Hematopoietic multipotent progenitor cell treated with erythropoietin and hydrocortisone succinate and interleukin-3 and kit ligand, for 6 days (in vitro differentiated cells): Measurements from ENCODE around the gene RALGAPA2.
"Not testable (repeated sequence)": the region's sequence is repeated elsewhere in the genome, so short reads cannot be mapped to it uniquely, and the experiment has no call there.

ENCODE experiments used
- DNase-seq: peaks from one replicate; pipeline ENCODE4 v3.0.0-alpha.2; 2015

RALGAPA2 gene

GRCh38 chr20:20362774-20363433 is 349.5 kb downstream of the RALGAPA2 start:
- no peak for DNase-seq

GRCh38 chr20:20360464-20360863 is 352.0 kb downstream of the RALGAPA2 start:
- DNase-seq: peak; percentile 73

DNA sequence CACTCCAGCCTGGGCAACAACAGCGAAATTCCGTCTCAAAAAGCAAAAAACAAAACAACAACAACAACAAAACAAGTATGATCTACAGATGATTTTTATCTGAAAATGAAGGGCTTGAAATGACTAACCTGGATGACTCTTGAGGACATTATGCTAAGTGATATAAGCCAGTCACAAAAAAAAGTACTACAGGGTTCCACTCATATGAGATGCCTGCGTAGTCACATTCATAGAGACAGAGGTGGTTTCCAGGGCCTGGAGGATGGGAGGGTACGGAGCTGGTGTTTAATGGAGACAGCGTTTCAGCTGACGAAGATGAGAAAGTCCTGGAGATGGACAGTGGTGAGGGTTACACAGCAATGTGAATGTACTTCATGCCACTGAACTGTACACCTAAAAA is 352.8 kb downstream of the RALGAPA2 start:
- no peak for DNase-seq

DNA sequence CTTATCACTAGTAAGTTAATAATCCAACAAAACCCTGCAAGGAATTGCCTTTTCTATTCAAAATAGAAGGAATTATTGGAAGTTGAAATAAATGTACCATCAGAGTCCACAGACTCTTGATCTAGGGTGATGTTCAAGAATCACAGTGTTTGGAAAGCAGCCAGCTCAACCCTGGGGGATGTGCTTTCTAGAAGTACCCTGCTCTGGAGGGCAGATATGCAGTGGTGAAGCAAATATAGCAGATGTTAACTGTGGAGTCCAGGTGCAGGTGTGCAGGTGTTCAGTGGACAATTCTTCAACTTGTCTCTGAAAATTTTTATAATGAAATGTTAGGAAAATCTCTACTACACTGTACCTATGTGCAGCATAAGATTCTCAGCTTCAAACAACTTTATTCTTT is 353.6 kb downstream of the RALGAPA2 start:
- no peak for DNase-seq

GRCh38 chr20:20355503-20355902 is 356.9 kb downstream of the RALGAPA2 start:
- DNase-seq: not testable (repeated sequence)

DNA sequence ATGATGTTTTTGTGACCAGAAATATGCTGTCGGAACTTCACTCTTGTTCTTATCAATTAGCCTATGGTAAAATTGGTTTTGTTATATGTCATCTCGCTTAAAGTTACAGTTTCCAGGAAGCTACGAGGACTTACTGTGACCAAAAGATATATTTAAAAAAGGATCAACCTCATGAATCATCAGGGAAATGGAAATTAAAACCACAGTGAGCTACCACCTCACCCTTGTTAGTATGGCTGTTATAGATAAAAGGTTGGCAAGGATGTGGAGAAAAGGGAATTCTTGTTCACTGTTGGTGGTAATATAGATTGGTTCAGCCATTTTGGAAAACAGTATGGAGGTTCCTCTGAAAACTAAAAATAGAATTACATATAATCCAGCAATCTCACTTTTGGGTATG is 358.9 kb downstream of the RALGAPA2 start:
- DNase-seq: peak; percentile 32

DNA sequence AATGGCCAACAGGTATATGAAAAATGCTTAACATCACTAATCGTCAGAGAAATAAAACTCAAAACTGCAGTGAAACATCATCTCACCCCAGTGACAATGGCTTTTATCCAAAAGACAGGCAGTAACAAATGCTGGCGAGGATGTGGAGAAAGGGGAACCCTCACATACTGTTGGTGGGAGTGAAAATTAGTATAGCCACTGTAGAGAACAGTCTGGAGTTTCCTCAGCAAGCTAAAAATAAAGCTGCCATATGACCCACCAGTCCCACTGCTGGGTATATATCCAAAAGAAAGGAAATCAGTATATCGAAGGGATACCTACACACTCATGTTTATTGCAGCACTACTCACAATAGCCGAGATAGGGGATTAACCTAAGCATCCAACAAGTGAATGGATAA is 368.0 kb downstream of the RALGAPA2 start:
- DNase-seq: no peak

GRCh38 chr20:20343932-20344331 is 368.5 kb downstream of the RALGAPA2 start:
- no peak for DNase-seq
